ENCODE data around the gene TTC7B.

GRCh38 chr14:90703841-90704737 is 112.1 kb downstream of the TTC7B start:
- TF ChIP-seq CTCF (IDR thresholded peaks at IDR 0.05; ENCODE audit: low read depth, low read length) (no peak), POLR2A (IDR thresholded peaks at IDR 0.05; ENCODE audit: extremely low read depth, insufficient read length) (no peak), MAX (IDR thresholded peaks at IDR 0.05; ENCODE audit: low read depth, low read length) (no peak)

Measured in NB4 (cell line).